T-helper 17 cell (primary cell): Measurements from ENCODE around the gene IGF1. TPM values are rescaled to one million over a fixed set of nuclear protein-coding genes. Genes with fewer than 3 reads are reported as not detected.
"Not testable (repeated sequence)": the region's sequence is repeated elsewhere in the genome, so short reads cannot be mapped to it uniquely, and the experiment has no call there.

Source experiments
- ATAC-seq: fragments of 150-1000 bp; cut with Tn5 transposase; 2 replicates; pipeline ENCODE4 v1.10.0; 2021; ENCODE audit warnings: mild to moderate bottlenecking, moderate library complexity
- DNase-seq, 3 donors: peaks; one replicate each; pipeline versions ENCODE4 v3.0.0 to v3.0.0-alpha.2; 2020 to 2021
- H3K9me3 ChIP-seq: one replicate; pipeline ENCODE4 v1.7.0; 2013; ENCODE audit warnings: low read length, mild to moderate bottlenecking; ENCODE audit not compliant: control insufficient read depth, poor library complexity, severe bottlenecking
- H3K27ac Mint-ChIP-seq: one replicate; pipeline ENCODE4 v1.8.0; 2022; ENCODE audit warnings: mild to moderate bottlenecking, moderate library complexity, mixed read lengths
- H3K27me3 Mint-ChIP-seq: one replicate; pipeline ENCODE4 v1.8.0; 2022; ENCODE audit warnings: mixed read lengths
- H3K36me3 Mint-ChIP-seq: one replicate; pipeline ENCODE4 v1.8.0; 2022; ENCODE audit warnings: low read depth, mixed read lengths
- H3K4me1 Mint-ChIP-seq: one replicate; pipeline ENCODE4 v1.8.0; 2022; ENCODE audit warnings: mild to moderate bottlenecking, mixed read lengths
- H3K4me3 Mint-ChIP-seq: one replicate; pipeline ENCODE4 v1.8.0; 2022; ENCODE audit warnings: mild to moderate bottlenecking, moderate library complexity, mixed read lengths
- total RNA-seq, 4 donors: library from RNA in 2 of 4; stranded (reverse) in 2 of 4; gene quantifications; one replicate each; pipeline ENCODE4 v1.2.3 and lab custom pipeline; 2022 to 2026

IGF1 gene
- total RNA-seq, 2 donors from 2014 or later: not detected

- no peaks in the 10 kb centered on the region for H3K27me3 Mint-ChIP-seq
- no peak overlapping the region for H3K27ac Mint-ChIP-seq
- no peak for ATAC-seq
- no peaks in the 10 kb centered on the region for H3K9me3 ChIP-seq
- DNase-seq: no peak
- H3K36me3 Mint-ChIP-seq: no peaks in the 10 kb centered on the region
- no peaks in the 10 kb centered on the region for H3K4me1 Mint-ChIP-seq
- H3K4me3 Mint-ChIP-seq: no peak overlapping the region
Measured at GRCh38 chr12:102369876-102370275, 110.5 kb downstream of the IGF1 start.

DNA sequence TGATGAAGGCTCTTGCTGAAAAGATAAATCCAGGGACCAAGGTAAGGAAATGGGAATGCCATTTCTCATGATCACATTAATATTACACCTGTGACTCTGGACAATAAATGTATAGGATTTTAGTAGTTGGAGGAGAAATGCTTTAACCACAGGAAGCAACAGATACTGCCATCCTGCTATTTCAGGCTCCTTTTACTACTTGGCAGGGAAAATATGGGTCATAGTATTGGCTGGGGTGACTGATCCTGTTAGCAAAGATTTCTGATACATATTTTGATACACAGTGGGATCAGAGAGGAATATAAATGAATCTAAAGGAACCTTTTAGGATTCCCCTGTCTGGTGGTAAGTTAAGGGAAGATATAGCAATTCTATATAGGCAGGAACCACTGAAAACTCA is 115.0 kb downstream of the IGF1 start:
- no peaks in the 10 kb centered on the region for H3K4me1 Mint-ChIP-seq

GRCh38 chr12:102364709-102365108 is 115.7 kb downstream of the IGF1 start:
- H3K36me3 Mint-ChIP-seq: no peaks in the 10 kb centered on the region

More for the DNA sequence above, 115.0 kb downstream of the IGF1 start:
- no peak for DNase-seq
- no peaks in the 10 kb centered on the region for H3K9me3 ChIP-seq
- Mint-ChIP-seq H3K27ac (no peak overlapping the region), H3K36me3 (no peaks in the 10 kb centered on the region), H3K4me3 (no peak overlapping the region), H3K27me3 (no peaks in the 10 kb centered on the region)
- ATAC-seq: no peak

GRCh38 chr12:102356690-102357089 is 123.7 kb downstream of the IGF1 start:
- no peak for ATAC-seq
- H3K27ac Mint-ChIP-seq: no peak overlapping the region
- H3K9me3 ChIP-seq: no peaks in the 10 kb centered on the region
- no peak overlapping the region for H3K4me3 Mint-ChIP-seq
- no peaks in the 10 kb centered on the region for H3K4me1 Mint-ChIP-seq
- no peaks in the 10 kb centered on the region for H3K36me3 Mint-ChIP-seq
- DNase-seq: no peak
- no peaks in the 10 kb centered on the region for H3K27me3 Mint-ChIP-seq

More at GRCh38 chr12:102364709-102365108, 115.7 kb downstream of the IGF1 start:
- Mint-ChIP-seq H3K4me3 (no peak overlapping the region), H3K27me3 (no peaks in the 10 kb centered on the region), H3K4me1 (no peaks in the 10 kb centered on the region), H3K27ac (no peak overlapping the region)
- DNase-seq (no peak), ATAC-seq (no peak)
- no peaks in the 10 kb centered on the region for H3K9me3 ChIP-seq

GRCh38 chr12:102354281-102354680 is 126.1 kb downstream of the IGF1 start:
- H3K27me3 Mint-ChIP-seq, H3K4me3 Mint-ChIP-seq, H3K27ac Mint-ChIP-seq, H3K4me1 Mint-ChIP-seq, H3K9me3 ChIP-seq, ATAC-seq, H3K36me3 Mint-ChIP-seq, DNase-seq: not testable (repeated sequence)

GRCh38 chr12:102351322-102351721 is 129.0 kb downstream of the IGF1 start:
- no peak overlapping the region for H3K27ac Mint-ChIP-seq
- H3K36me3 Mint-ChIP-seq: no peaks in the 10 kb centered on the region
- H3K4me3 Mint-ChIP-seq: no peak overlapping the region
- H3K9me3 ChIP-seq: no peaks in the 10 kb centered on the region
- no peaks in the 10 kb centered on the region for H3K27me3 Mint-ChIP-seq
- DNase-seq (no peak), ATAC-seq (no peak)
- no peaks in the 10 kb centered on the region for H3K4me1 Mint-ChIP-seq

DNA sequence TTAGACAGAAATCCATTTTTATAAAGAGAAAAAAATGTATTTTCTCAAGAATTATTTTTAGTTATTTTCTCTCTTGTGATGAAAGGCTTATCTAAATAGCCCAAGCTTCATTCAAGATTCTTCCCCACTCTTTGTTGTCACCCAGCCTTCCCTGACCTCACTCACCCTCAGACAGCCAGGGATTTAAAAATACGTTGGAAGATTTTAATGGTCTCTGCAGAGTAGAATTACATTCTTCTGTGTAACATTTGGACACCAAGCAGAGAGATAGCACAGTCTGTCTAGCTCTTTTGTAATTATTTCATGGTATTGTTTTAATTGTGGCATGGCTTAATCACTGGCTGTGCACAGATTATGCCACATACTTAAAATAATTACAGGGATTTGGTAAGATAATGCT is 130.3 kb downstream of the IGF1 start:
- H3K36me3 Mint-ChIP-seq: no peaks in the 10 kb centered on the region
- no peaks in the 10 kb centered on the region for H3K4me1 Mint-ChIP-seq
- no peaks in the 10 kb centered on the region for H3K27me3 Mint-ChIP-seq
- no peak overlapping the region for H3K4me3 Mint-ChIP-seq
- ATAC-seq: no peak
- H3K27ac Mint-ChIP-seq: no peak overlapping the region
- no peak for DNase-seq
- H3K9me3 ChIP-seq: peaks cover 4% of the 10 kb centered on the region

GRCh38 chr12:102349079-102349478 is 131.3 kb downstream of the IGF1 start:
- H3K9me3 ChIP-seq: peaks cover 4% of the 10 kb centered on the region
- no peaks in the 10 kb centered on the region for H3K36me3 Mint-ChIP-seq
- ATAC-seq (no peak), DNase-seq (no peak)
- no peak overlapping the region for H3K27ac Mint-ChIP-seq
- no peaks in the 10 kb centered on the region for H3K4me1 Mint-ChIP-seq
- no peaks in the 10 kb centered on the region for H3K27me3 Mint-ChIP-seq
- no peak overlapping the region for H3K4me3 Mint-ChIP-seq

GRCh38 chr12:102347811-102348210 is 132.6 kb downstream of the IGF1 start:
- DNase-seq (no peak), ATAC-seq (no peak)
- Mint-ChIP-seq H3K4me1 (no peaks in the 10 kb centered on the region), H3K4me3 (no peak overlapping the region), H3K36me3 (no peaks in the 10 kb centered on the region), H3K27me3 (no peaks in the 10 kb centered on the region), H3K27ac (no peak overlapping the region)
- peaks cover 4% of the 10 kb centered on the region for H3K9me3 ChIP-seq
